Left ventricle myocardium inferior (tissue), 1 donor: Measurements from ENCODE around the gene CEACAM19. TPM values are rescaled to one million over a fixed set of nuclear protein-coding genes. Genes with fewer than 3 reads are reported as not detected.

Experiments used
- DNase-seq: peaks from one replicate; pipeline ENCODE4 v3.0.0-alpha.2; 2020
- H3K27ac ChIP-seq: fragments of 200-600 bp; replicated peaks from 2 replicates; pipeline ENCODE4 v1.8.0; 2021
- H3K27me3 ChIP-seq: fragments of 200-600 bp; 2 replicates; pipeline ENCODE4 v1.8.0; 2021; ENCODE audit warnings: low read depth
- H3K36me3 ChIP-seq: fragments of 200-600 bp; 2 replicates; pipeline ENCODE4 v1.8.0; 2021
- H3K4me1 ChIP-seq: fragments of 200-600 bp; 2 replicates; pipeline ENCODE4 v1.8.0; 2021
- H3K4me3 ChIP-seq: fragments of 200-600 bp; 2 replicates; pipeline ENCODE4 v1.8.0; 2021; ENCODE audit warnings: mild to moderate bottlenecking, moderate library complexity
- H3K9me3 ChIP-seq: fragments of 200-600 bp; replicated peaks from 2 replicates; pipeline ENCODE4 v1.8.0; 2021
- CTCF ChIP-seq: fragments of 200-600 bp; IDR thresholded peaks from 2 replicates; pipeline ENCODE4 v1.8.0; 2021; ENCODE audit warnings: antibody characterized with exemption, mild to moderate bottlenecking, borderline replicate concordance
- intact Hi-C: fragments of 100-400 bp; cut with micrococcal nuclease; formaldehyde crosslinking; loops from one replicate; pipeline ENCODE4 v1.11.0; 2022
- total RNA-seq: library from RNA; stranded (reverse); fragmentation: NEBNext Ultra II Directional; extraction: Animal tissue kit (Norgen Biotek cat#: 25700); gene quantifications from one replicate; pipeline ENCODE4 v1.2.1, GENCODE V29; 2021
- donor health status: DM: no; HTN: yes; CAD: no; lungs with severe emphysema.

The CEACAM19 gene
- total RNA-seq, 1 donor from 2014 or later = 2.2 TPM

- TF ChIP-seq CTCF = peak; percentile 28
- peaks cover 69% of the 10 kb centered on the region for H3K4me1 ChIP-seq
- H3K27me3 ChIP-seq = no peaks in the 10 kb centered on the region
- peak; percentile 78 for DNase-seq
- intact Hi-C loops = no loop called here
- peak within 1 kb of the TSS; percentile 89 for H3K27ac ChIP-seq
- peaks cover under 1% of the 10 kb centered on the region for H3K36me3 ChIP-seq
- peak within 1 kb of the TSS; percentile 91 for H3K4me3 ChIP-seq
- H3K9me3 ChIP-seq = no peaks in the 10 kb centered on the region
Measured at GRCh38 chr19:44643605-44644401, 27.5 kb upstream of the CEACAM19 start, which contains the start of gene PVR. Gene PVR, plus strand, starts transcription at chr19:44643910. Its CDS starts 187 bp downstream, at chr19:44644097.

GRCh38 chr19:44644402-44645016 is 26.8 kb upstream of the CEACAM19 start:
- Histone ChIP-seq H3K36me3 (peaks cover 4% of the 10 kb centered on the region), H3K4me1 (peaks cover 71% of the 10 kb centered on the region), H3K27me3 (no peaks in the 10 kb centered on the region), H3K4me3 (peak overlapping the region; percentile 91), H3K27ac (peak overlapping the region; percentile 89), H3K9me3 (no peaks in the 10 kb centered on the region)
- TF ChIP-seq CTCF = no peak
- intact Hi-C loops = no loop called here
- DNase-seq = no peak

GRCh38 chr19:44645407-44646048 is 25.8 kb upstream of the CEACAM19 start:
- Histone ChIP-seq H3K4me3 (peak overlapping the region; percentile 32), H3K27ac (peak overlapping the region; percentile 84), H3K9me3 (no peaks in the 10 kb centered on the region), H3K36me3 (peaks cover 15% of the 10 kb centered on the region), H3K27me3 (no peaks in the 10 kb centered on the region), H3K4me1 (peaks cover 70% of the 10 kb centered on the region)
- DNase-seq = no peak
- no peak for TF ChIP-seq CTCF
- intact Hi-C loops = no loop called here

GRCh38 chr19:44646049-44646416 is 25.2 kb upstream of the CEACAM19 start:
- no peak for TF ChIP-seq CTCF
- peaks cover 66% of the 10 kb centered on the region for H3K4me1 ChIP-seq
- intact Hi-C loops = no loop called here
- no peaks in the 10 kb centered on the region for H3K27me3 ChIP-seq
- no peaks in the 10 kb centered on the region for H3K9me3 ChIP-seq
- no peak for DNase-seq
- peak overlapping the region; percentile 84 for H3K27ac ChIP-seq
- H3K4me3 ChIP-seq = peak overlapping the region; percentile 32
- H3K36me3 ChIP-seq = peaks cover 20% of the 10 kb centered on the region

GRCh38 chr19:44647144-44647543 is 24.1 kb upstream of the CEACAM19 start:
- Histone ChIP-seq H3K27me3 (no peaks in the 10 kb centered on the region), H3K4me3 (peak overlapping the region; percentile 51), H3K4me1 (peaks cover 66% of the 10 kb centered on the region), H3K9me3 (no peaks in the 10 kb centered on the region), H3K27ac (peak overlapping the region; percentile 84), H3K36me3 (peaks cover 31% of the 10 kb centered on the region)
- intact Hi-C loops = no loop called here
- DNase-seq = no peak
- no peak for TF ChIP-seq CTCF
